ENCODE data around the gene XG. TPM values are rescaled to one million over a fixed set of nuclear protein-coding genes. Genes with fewer than 3 reads are reported as not detected.
A peak's percentile ranks its signal among the peaks of the same experiment; 100 is the strongest.
"Not testable (repeated sequence)": the region's sequence is repeated elsewhere in the genome, so short reads cannot be mapped to it uniquely, and the experiment has no call there.

The XG gene
- total RNA-seq, 1 donor from 2014 or later: 1.2 TPM

DNA sequence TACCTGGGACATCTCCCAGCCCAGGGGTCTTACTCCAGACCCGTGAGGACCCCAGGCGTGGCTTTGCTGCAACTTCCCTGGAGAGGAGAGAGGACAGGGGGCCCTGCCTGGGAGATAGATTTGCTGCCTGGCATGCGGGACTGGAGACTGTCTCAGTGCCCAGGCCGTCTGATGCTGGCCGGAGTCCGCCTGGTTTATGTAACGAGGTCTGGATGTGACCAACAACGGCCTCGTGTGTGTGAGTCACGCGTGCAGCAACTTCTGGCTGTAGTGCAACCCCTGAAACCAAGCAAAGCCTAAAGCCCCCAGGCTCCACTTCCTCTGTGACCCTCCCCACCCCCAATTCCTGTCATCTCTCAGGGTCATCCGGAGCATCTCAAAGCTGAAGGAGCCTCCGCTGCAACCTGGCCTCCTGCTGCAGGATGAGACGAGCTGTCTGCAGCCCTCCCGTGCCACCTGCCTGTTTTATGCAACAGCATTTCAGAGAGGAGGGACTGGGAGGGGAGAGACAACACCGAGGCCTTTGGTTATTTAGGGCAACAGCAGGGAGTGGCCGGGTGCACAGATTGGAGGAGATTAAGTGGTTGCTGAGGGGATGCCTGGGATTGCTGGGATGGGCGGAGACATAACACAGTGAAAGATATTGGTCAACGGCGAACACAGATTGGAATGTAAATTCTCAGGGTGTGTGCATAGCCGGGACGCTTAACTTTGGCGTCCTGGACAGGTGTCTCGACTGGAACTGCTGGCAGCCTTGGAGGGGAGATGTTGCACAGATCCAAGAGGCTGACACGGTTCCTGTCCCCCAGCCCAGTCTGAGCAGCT is 16.0 kb downstream of the XG start:
- Mint-ChIP-seq H3K36me3 (no peaks in the 10 kb centered on the region), H3K27ac (peak overlapping the region; percentile 94), H3K4me1 (peaks cover 20% of the 10 kb centered on the region), H3K4me3 (no peak overlapping the region), H3K27me3 (ENCODE audit: low read depth) (no peaks in the 10 kb centered on the region), H3K9me3 (no peaks in the 10 kb centered on the region)
- TF ChIP-seq, protein P1, sequence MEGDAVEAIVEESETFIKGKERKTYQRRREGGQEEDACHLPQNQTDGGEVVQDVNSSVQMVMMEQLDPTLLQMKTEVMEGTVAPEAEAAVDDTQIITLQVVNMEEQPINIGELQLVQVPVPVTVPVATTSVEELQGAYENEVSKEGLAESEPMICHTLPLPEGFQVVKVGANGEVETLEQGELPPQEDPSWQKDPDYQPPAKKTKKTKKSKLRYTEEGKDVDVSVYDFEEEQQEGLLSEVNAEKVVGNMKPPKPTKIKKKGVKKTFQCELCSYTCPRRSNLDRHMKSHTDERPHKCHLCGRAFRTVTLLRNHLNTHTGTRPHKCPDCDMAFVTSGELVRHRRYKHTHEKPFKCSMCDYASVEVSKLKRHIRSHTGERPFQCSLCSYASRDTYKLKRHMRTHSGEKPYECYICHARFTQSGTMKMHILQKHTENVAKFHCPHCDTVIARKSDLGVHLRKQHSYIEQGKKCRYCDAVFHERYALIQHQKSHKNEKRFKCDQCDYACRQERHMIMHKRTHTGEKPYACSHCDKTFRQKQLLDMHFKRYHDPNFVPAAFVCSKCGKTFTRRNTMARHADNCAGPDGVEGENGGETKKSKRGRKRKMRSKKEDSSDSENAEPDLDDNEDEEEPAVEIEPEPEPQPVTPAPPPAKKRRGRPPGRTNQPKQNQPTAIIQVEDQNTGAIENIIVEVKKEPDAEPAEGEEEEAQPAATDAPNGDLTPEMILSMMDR (IDR thresholded peaks at IDR 0.05; ENCODE audit: unreplicated experiment): no peak
- peak; percentile 25 to 43 for DNase-seq (ENCODE audit: low spot score in 2 of 2, unreplicated experiment in 2 of 2)

DNA sequence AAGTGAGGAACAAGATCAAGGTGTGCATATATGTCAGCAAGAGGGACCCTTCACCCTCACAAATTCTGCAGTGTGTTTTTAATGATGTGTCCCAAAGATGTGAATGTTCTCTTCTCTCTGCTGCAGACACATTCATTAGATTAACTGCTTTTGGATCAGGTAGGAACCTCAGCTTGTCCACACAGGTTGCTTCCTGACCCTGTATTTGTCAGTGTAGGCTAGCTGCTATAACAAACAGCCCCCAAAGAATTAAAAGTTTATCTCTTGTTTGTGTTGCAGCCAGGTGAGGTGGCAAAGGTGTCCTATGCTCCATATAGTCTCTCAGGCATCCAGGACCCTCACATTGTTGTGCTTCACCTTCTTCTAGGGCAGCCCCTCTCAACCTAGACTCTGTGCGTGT is 17.8 kb downstream of the XG start:
- H3K9me3 Mint-ChIP-seq: peaks cover 7% of the 10 kb centered on the region
- no peak for DNase-seq (ENCODE audit: low spot score in 2 of 2, unreplicated experiment in 2 of 2)
- TF ChIP-seq, protein P1 (IDR thresholded peaks at IDR 0.05; ENCODE audit: unreplicated experiment): no peak
- peaks cover 20% of the 10 kb centered on the region for H3K4me1 Mint-ChIP-seq
- peaks cover 6% of the 10 kb centered on the region for H3K27me3 Mint-ChIP-seq (ENCODE audit: low read depth)
- H3K27ac Mint-ChIP-seq: no peak overlapping the region
- no peak overlapping the region for H3K4me3 Mint-ChIP-seq
- no peaks in the 10 kb centered on the region for H3K36me3 Mint-ChIP-seq

DNA sequence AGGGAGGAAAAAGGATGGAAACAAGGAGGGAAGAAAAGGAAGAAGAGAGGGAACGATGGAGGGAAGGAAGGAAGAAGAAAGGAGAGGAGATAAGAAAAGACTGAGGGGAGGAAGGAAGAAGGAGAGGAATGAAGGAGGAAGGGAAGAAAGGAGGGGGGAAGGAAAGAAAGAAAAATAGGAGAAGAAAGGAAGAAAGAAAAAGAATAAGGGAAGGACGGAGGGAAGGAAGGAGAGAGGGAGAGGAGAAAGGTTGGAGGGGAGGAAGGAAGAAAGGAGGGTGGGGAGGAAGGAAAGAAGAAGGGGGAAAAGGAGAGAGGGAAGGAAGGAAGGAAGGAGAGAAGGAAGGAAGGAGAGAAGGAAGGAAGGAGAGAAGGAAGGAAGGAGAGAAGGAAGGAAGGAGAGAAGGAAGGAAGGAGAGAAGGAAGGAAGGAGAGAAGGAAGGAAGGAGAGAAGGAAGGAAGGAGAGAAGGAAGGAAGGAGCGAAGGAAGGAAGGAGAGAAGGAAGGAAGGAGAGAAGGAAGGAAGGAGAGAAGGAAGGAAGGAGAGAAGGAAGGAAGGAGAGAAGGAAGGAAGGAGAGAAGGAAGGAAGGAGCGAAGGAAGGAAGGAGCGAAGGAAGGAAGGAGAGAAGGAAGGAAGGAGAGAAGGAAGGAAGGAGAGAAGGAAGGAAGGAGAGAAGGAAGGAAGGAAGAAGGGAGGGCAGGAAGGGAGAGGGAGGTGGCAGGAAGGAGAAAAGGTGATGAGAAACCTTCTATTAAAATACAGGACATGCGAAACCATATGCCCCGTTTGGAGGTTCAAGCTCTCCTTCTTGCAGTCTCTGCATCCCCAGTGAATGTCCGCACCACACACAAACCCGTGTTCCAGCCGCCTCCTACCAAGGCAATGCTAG is 21.6 kb downstream of the XG start:
- not testable (repeated sequence) for H3K27me3 Mint-ChIP-seq (ENCODE audit: low read depth); H3K27ac Mint-ChIP-seq; H3K4me1 Mint-ChIP-seq; DNase-seq (ENCODE audit: low spot score in 2 of 2, unreplicated experiment in 2 of 2); H3K36me3 Mint-ChIP-seq; H3K4me3 Mint-ChIP-seq
- H3K9me3 Mint-ChIP-seq: peaks cover 13% of the 10 kb centered on the region

DNA sequence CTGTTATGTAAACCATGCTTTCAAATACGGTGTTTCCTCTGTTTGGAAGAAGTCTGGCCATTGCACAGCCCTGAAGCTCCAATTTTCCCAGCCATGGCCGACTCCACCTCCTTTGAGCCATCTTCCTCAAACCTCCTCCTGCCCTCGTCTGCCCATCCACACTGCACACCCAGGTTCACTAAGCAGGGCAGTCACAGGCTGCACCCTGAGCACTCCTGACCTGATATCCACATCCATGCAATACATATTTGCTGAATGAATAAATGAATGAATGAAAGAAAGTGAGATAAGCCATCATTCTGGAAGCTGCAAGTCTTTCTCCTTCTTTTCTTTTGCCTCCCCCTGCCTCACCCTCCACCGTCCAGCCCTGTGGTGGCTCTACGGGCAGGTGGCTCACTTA is 22.2 kb downstream of the XG start:
- Mint-ChIP-seq H3K9me3 (peaks cover 13% of the 10 kb centered on the region), H3K4me1 (no peaks in the 10 kb centered on the region), H3K27me3 (ENCODE audit: low read depth) (peaks cover 6% of the 10 kb centered on the region), H3K4me3 (no peak overlapping the region), H3K27ac (no peak overlapping the region), H3K36me3 (no peaks in the 10 kb centered on the region)
- TF ChIP-seq, protein P1 (IDR thresholded peaks at IDR 0.05; ENCODE audit: unreplicated experiment): no peak
- no peak for DNase-seq (ENCODE audit: low spot score in 2 of 2, unreplicated experiment in 2 of 2)

DNA sequence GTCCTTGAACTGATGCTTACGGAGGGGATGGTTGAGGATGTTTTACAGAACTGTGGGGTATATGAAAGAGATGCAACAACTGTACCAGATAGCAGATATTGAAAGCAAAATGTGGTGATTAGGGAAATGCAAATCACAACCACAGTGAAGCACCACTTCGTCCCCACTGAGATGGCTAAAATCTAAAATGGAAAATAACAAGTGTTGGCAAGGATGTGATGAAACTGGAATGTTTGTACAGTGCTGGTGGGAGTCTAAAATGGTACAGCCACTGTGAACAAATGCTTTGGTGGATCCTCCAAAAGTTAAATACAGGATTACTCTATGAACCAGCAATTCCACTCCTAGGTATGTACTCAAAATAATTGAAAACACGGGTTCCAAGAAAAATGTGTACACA is 22.9 kb downstream of the XG start:
- Mint-ChIP-seq H3K4me1 (no peaks in the 10 kb centered on the region), H3K9me3 (peaks cover 13% of the 10 kb centered on the region), H3K36me3 (no peaks in the 10 kb centered on the region), H3K27ac (no peak overlapping the region), H3K27me3 (ENCODE audit: low read depth) (peaks cover 6% of the 10 kb centered on the region), H3K4me3 (no peak overlapping the region)
- TF ChIP-seq, protein P1 (IDR thresholded peaks at IDR 0.05; ENCODE audit: unreplicated experiment): no peak
- DNase-seq (ENCODE audit: low spot score in 2 of 2, unreplicated experiment in 2 of 2): no peak

DNA sequence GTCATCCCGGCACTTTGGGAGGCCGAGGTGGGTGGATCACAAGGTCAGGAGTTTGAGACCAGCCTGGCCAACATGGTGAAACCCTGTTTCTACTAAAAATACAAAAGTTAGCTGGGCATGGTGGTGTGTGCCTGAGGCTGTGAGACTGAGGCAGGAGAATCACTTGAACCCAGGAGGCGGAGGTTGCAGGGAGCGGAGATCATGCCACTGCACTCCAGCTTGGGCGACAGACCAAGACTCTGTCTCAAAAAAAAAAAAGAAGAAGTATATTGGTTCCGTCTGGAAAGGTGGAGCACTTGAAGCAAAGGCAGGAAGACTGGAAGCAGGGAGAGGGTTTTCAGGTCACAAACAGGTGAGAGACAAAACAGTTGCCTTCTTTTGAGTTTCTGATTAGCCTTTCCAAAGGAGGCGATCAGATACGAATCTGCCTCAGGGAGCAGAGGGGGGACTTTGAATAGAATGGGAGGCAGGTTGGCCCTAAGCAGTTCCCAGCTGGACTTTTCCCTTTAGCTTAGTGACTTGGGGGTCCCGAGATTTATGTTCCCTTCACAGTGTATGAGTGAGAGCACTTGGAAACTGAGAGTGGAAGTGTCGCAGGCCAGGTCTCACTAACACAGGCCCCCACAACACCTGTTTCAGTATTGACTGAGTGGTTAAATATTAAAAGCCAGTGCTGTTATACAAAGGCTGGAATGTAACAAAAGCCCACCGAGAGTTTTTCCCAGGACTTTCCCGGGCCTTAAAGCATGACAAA is 28.8 kb downstream of the XG start:
- H3K36me3 Mint-ChIP-seq; H3K4me3 Mint-ChIP-seq; H3K27me3 Mint-ChIP-seq (ENCODE audit: low read depth); DNase-seq (ENCODE audit: low spot score in 2 of 2, unreplicated experiment in 2 of 2); H3K9me3 Mint-ChIP-seq: not testable (repeated sequence)
- Mint-ChIP-seq H3K4me1 (peaks cover 33% of the 10 kb centered on the region), H3K27ac (peak overlapping the region; percentile 20)
